Activated T-cell treated with anti-CD3 and anti-CD28 coated beads, Interleukin-2, amount 50 U/mL, for 24 hours (primary cell): ENCODE data around the gene DDX17.
"Not testable (repeated sequence)": the region's sequence is repeated elsewhere in the genome, so short reads cannot be mapped to it uniquely, and the experiment has no call there.

ENCODE experiments used
- DNase-seq: peaks from one replicate; pipeline ENCODE4 v3.0.0-alpha.2; 2020
- H3K27ac Mint-ChIP-seq: 2 replicates; pipeline ENCODE4 v1.8.0; 2020; ENCODE audit warnings: mild to moderate bottlenecking, mixed read lengths
- H3K27me3 Mint-ChIP-seq: 2 replicates; pipeline ENCODE4 v1.8.0; 2020; ENCODE audit warnings: mixed read lengths
- H3K36me3 Mint-ChIP-seq: 2 replicates; pipeline ENCODE4 v1.8.0; 2020; ENCODE audit warnings: low read depth, mixed read lengths
- H3K4me1 Mint-ChIP-seq: 2 replicates; pipeline ENCODE4 v1.8.0; 2020; ENCODE audit warnings: low read depth, mixed read lengths
- H3K4me3 Mint-ChIP-seq: 2 replicates; pipeline ENCODE4 v1.8.0; 2020; ENCODE audit warnings: mild to moderate bottlenecking, moderate library complexity, mixed read lengths
- H3K9me3 Mint-ChIP-seq: 2 replicates; pipeline ENCODE4 v1.8.0; 2020; ENCODE audit warnings: mixed read lengths

DDX17 gene

GRCh38 chr22:38482662-38483308, 23.3 kb downstream of the DDX17 start:
- Mint-ChIP-seq H3K27me3 (no peaks in the 10 kb centered on the region), H3K4me3 (no peak overlapping the region), H3K27ac (peak overlapping the region; percentile 26), H3K9me3 (no peaks in the 10 kb centered on the region), H3K36me3 (peaks cover 83% of the 10 kb centered on the region), H3K4me1 (peaks cover 42% of the 10 kb centered on the region)
- DNase-seq = no peak

- Mint-ChIP-seq H3K36me3 (peaks cover 76% of the 10 kb centered on the region), H3K4me1 (peaks cover 39% of the 10 kb centered on the region), H3K9me3 (no peaks in the 10 kb centered on the region), H3K4me3 (no peak overlapping the region), H3K27ac (peak overlapping the region; percentile 58), H3K27me3 (no peaks in the 10 kb centered on the region)
- DNase-seq = peak; percentile 29
Measured at GRCh38 chr22:38481871-38482332, 24.2 kb downstream of the DDX17 start.

GRCh38 chr22:38481162-38481870, 24.8 kb downstream of the DDX17 start:
- peaks cover 70% of the 10 kb centered on the region for H3K36me3 Mint-ChIP-seq

GRCh38 chr22:38479096-38479837, 26.8 kb downstream of the DDX17 start:
- no peaks in the 10 kb centered on the region for H3K9me3 Mint-ChIP-seq
- H3K27me3 Mint-ChIP-seq = no peaks in the 10 kb centered on the region
- no peak overlapping the region for H3K4me3 Mint-ChIP-seq
- H3K4me1 Mint-ChIP-seq = peaks cover 23% of the 10 kb centered on the region
- no peak for DNase-seq
- peak overlapping the region; percentile 61 for H3K27ac Mint-ChIP-seq
- H3K36me3 Mint-ChIP-seq = peaks cover 50% of the 10 kb centered on the region

More at GRCh38 chr22:38481162-38481870, 24.8 kb downstream of the DDX17 start:
- Mint-ChIP-seq H3K4me1 (peaks cover 33% of the 10 kb centered on the region), H3K4me3 (no peak overlapping the region), H3K27me3 (no peaks in the 10 kb centered on the region), H3K27ac (peak overlapping the region; percentile 73), H3K9me3 (no peaks in the 10 kb centered on the region)
- peak; percentile 22 for DNase-seq

- Mint-ChIP-seq H3K27me3 (no peaks in the 10 kb centered on the region), H3K4me1 (peaks cover 11% of the 10 kb centered on the region), H3K36me3 (peaks cover 33% of the 10 kb centered on the region), H3K4me3 (no peak overlapping the region), H3K9me3 (no peaks in the 10 kb centered on the region), H3K27ac (peak overlapping the region; percentile 24)
- DNase-seq = peak; percentile 17
Measured at GRCh38 chr22:38477585-38477984, 28.5 kb downstream of the DDX17 start.

GRCh38 chr22:38474003-38474607, 32.0 kb downstream of the DDX17 start:
- peak; percentile 19 for DNase-seq
- H3K4me3 Mint-ChIP-seq = no peak overlapping the region
- peaks cover 6% of the 10 kb centered on the region for H3K4me1 Mint-ChIP-seq
- H3K36me3 Mint-ChIP-seq = peaks cover 3% of the 10 kb centered on the region
- peaks cover 4% of the 10 kb centered on the region for H3K27me3 Mint-ChIP-seq
- H3K27ac Mint-ChIP-seq = no peak overlapping the region
- no peaks in the 10 kb centered on the region for H3K9me3 Mint-ChIP-seq

GRCh38 chr22:38471237-38471636, 34.9 kb downstream of the DDX17 start:
- H3K4me3 Mint-ChIP-seq = no peak overlapping the region
- no peak for DNase-seq
- H3K27ac Mint-ChIP-seq = no peak overlapping the region
- H3K36me3 Mint-ChIP-seq = no peaks in the 10 kb centered on the region
- peaks cover 22% of the 10 kb centered on the region for H3K27me3 Mint-ChIP-seq
- no peaks in the 10 kb centered on the region for H3K9me3 Mint-ChIP-seq
- H3K4me1 Mint-ChIP-seq = peaks cover 16% of the 10 kb centered on the region

GRCh38 chr22:38470179-38470578, 35.9 kb downstream of the DDX17 start:
- not testable (repeated sequence) for DNase-seq, H3K36me3 Mint-ChIP-seq, H3K9me3 Mint-ChIP-seq, H3K27ac Mint-ChIP-seq, H3K4me3 Mint-ChIP-seq
- Mint-ChIP-seq H3K27me3 (peaks cover 33% of the 10 kb centered on the region), H3K4me1 (peaks cover 14% of the 10 kb centered on the region)

GRCh38 chr22:38469306-38469781, 36.8 kb downstream of the DDX17 start:
- H3K27ac Mint-ChIP-seq = no peak overlapping the region
- H3K27me3 Mint-ChIP-seq = peaks cover 36% of the 10 kb centered on the region
- peaks cover 14% of the 10 kb centered on the region for H3K4me1 Mint-ChIP-seq
- H3K4me3 Mint-ChIP-seq = no peak overlapping the region
- DNase-seq = no peak
- H3K36me3 Mint-ChIP-seq = no peaks in the 10 kb centered on the region
- no peaks in the 10 kb centered on the region for H3K9me3 Mint-ChIP-seq

- H3K9me3 Mint-ChIP-seq = no peaks in the 10 kb centered on the region
Measured at GRCh38 chr22:38468443-38469305, 37.4 kb downstream of the DDX17 start.

GRCh38 chr22:38467904-38468442, 38.1 kb downstream of the DDX17 start, which contains the start of gene KDELR3:
Gene KDELR3, plus strand, starts transcription at chr22:38468096. Its CDS starts 138 bp downstream, at chr22:38468234.
- Mint-ChIP-seq H3K4me1 (peaks cover 10% of the 10 kb centered on the region), H3K36me3 (no peaks in the 10 kb centered on the region), H3K27ac (peak within 1 kb of the TSS; percentile 40), H3K9me3 (no peaks in the 10 kb centered on the region), H3K4me3 (peak within 1 kb of the TSS; percentile 60), H3K27me3 (peaks cover 50% of the 10 kb centered on the region)
- peak; percentile 73 for DNase-seq

More at GRCh38 chr22:38468443-38469305, 37.4 kb downstream of the DDX17 start:
- Mint-ChIP-seq H3K36me3 (no peaks in the 10 kb centered on the region), H3K27ac (no peak overlapping the region), H3K27me3 (peaks cover 43% of the 10 kb centered on the region), H3K4me1 (peaks cover 10% of the 10 kb centered on the region), H3K4me3 (no peak overlapping the region)
- no peak for DNase-seq

GRCh38 chr22:38467438-38467903, 38.6 kb downstream of the DDX17 start:
- H3K27ac Mint-ChIP-seq = peak overlapping the region; percentile 22

More at GRCh38 chr22:38467438-38467903, 38.6 kb downstream of the DDX17 start:
- Mint-ChIP-seq H3K4me1 (peaks cover 10% of the 10 kb centered on the region), H3K9me3 (no peaks in the 10 kb centered on the region), H3K4me3 (peak overlapping the region; percentile 60), H3K36me3 (no peaks in the 10 kb centered on the region), H3K27me3 (peaks cover 53% of the 10 kb centered on the region)
- no peak for DNase-seq
